Stimulated activated CD4-positive, alpha-beta T cell treated with anti-CD3 and anti-CD28 coated beads, Interleukin-1b, Interleukin-23, amount 100 ng/mL, for 48 hours (primary cell): ENCODE measurements around the gene NTSR1.
A peak's percentile ranks its signal among the peaks of the same experiment; 100 is the strongest.

ENCODE experiments used
- DNase-seq: peaks from one replicate; pipeline ENCODE4 v3.0.0-alpha.2; 2020

NTSR1 gene

DNA sequence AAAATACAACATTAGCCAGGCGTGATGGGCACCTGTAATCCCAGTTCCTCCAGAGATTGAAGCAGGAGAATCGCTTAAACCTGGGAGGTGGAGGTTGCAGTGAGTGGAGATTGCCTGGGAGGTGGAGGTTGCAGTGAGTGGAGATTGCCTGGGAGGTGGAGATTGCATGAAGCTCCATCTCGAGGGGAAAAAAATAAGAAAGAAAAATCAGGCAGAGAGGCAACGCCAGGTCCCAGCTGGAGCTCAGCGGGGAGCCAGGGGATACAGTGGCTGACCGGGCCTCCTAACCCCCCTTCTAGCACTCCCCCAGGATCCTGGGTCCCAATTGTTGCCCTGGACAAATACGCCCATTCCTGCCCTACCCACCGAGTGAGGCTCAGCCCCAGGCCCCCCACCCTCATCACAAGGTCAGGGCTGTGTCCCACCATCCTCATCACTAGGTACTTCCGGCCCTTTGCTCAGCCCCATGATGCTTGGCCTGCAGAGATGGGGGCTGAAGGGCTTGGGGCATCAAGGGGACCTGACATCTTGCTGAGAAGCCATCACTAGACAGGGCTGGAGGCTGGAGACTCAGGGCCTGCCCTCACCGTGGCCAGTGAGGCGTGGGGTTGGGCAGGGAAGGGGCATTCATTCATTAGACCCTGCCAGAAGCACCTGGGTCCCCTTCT lies 97.9 kb downstream of the NTSR1 start:
- no peak for DNase-seq

DNA sequence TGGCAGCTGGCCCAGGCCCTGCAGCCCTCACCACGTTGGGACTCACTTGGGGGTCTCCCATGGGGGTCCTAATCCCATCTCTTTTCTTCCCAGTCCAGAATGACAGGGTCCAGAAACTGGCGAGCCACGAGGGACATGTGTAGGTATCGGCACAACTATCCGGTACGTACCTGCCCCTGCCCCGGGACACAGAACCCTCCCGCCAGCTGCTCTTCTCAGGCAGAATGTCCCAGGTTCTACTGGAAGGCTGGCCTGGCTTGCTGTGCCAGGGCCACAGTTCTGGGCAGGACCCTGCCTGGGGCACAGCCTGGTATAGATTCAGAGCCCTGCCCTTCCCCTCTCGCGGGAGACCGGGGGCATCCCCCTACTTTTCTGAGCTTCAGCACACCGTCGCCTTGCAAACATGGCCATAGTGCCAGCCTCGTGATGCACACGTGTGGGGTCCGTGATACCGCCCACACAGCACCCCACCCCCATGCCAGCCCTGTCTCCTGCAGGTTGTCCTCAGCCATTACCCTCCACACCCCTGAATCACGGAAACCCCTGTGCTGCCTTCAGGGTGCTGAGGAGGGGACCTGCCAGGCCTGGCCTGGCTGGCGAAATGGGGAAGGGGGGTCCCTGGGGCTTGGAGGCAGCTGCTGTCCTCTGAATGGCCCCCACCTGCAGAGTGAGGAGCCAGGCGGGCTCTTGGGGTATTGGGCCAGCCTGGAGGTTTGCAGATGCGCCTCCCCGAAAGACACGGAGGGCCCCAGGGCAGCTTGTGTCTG lies 99.0 kb downstream of the NTSR1 start:
- DNase-seq: no peak

DNA sequence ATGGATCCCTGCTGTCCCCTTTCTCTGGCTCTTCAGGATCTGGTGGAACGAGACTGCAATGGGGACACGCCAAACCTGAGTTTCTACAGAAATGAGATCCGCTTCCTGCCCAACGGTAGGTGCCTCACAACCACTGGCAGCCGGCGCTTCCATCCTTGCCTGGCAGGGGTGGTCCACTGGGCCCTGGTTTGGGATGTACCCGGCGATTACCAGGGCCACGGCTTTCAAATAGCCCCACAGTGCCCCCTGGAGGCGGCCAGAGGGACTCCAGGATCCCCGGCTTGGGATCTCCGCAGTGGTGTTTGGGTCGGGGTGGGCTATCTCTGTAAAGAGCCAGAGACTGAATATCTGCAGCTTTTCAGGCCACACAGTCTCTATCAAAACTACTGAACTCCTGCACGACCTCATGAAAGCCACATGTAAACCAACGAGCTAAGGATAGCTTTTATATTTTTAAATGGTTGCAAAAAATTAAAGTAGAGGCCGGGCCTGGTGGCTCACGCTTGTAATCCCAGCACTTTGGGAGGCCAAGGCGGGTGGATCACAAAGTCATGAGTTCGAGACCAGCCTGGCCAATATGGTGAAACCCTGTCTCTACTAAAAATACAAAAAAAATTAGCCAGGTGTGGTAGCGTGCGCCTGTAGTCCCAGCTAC lies 99.7 kb downstream of the NTSR1 start:
- DNase-seq: peak; percentile 69

DNA sequence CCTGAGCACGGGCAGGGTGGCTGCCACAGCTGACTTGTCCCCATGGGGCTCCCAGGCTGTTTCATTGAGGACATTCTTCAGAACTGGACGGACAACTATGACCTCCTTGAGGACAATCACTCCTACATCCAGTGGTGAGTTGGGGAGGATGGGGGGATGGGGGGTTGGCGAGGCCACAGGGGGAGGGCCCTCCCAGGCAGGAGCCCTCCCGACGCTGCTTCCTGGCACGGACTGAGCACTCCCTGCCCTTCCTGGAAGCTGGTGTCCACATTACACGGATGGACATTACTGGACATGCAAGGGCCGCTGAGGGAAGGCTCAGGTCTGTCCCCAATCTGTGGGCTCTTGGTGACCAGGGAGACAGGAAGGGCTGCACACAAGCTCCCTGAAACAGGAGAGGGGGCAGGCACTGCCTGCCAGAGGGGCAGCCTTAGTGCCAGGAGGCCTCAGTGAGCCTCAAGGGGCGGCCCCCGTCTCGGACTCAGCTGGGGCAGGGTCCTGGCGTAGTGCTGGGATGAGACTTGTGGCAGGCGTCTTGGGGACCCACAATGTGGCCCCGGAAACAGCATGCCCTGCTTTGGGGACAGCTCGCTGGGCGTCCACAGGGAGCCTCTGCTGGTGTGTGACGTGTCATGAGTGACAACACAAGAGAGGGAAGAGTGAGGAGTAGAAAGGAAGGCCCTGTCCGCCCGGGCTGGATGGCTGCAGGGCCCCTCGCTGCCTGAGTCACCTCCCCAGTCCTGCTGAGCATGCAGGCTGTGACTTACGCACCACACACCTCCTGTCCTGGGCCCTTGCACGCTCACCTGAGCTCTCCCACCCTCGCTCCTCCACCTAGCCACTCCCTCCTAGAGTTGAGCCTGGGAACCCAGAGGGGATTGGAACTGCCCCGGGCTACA lies 101.1 kb downstream of the NTSR1 start:
- no peak for DNase-seq

DNA sequence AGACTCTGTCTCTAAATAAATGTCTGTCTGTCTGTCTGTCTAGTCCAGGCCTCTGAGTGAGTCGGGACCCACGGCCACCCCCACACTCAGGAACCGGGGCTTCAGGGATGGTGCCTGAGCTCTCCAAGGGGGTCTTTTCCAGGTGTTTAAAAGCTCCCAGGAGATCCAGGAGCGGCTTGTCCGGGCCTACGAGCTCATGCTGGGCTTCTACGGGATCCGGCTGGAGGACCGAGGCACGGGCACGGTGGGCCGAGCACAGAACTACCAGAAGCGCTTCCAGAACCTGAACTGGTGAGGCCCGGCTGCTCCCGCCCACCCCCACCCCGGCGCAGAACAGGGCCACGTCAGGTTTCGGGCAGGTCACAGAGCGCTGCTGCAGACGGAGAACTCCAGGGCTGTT lies 102.7 kb downstream of the NTSR1 start:
- no peak for DNase-seq

DNA sequence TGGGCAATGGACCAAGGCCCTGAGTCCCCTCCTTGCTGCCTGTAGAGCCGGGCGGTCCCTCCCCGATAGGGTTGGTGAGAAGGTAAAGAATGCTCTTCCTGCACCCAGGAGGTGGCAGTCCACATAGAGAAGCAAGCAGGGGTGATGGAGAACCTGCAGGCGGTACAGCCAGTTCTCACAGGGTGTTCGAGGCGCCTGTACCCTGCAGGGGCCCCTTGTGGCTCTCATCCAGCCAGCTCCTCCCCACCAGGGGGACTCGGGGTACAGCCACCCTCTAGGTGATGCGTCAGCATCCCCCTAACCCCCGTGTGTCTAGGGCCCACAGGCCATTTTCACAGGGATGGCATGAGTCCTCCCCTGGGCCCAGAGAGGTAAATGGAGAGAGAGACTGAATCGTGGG lies 103.1 kb downstream of the NTSR1 start:
- no peak for DNase-seq
